GM21381 (cell line): Measurements from ENCODE around the gene RSAD2.
"Not testable (repeated sequence)": the region's sequence is repeated elsewhere in the genome, so short reads cannot be mapped to it uniquely, and the experiment has no call there.

Experiments
- ATAC-seq: cut with Tn5 transposase; IDR thresholded peaks from one replicate; pipeline ENCODE4 v1.9.1; 2021; ENCODE audit warnings: mild to moderate bottlenecking, moderate library complexity; ENCODE audit not compliant: unreplicated experiment

RSAD2 gene

DNA sequence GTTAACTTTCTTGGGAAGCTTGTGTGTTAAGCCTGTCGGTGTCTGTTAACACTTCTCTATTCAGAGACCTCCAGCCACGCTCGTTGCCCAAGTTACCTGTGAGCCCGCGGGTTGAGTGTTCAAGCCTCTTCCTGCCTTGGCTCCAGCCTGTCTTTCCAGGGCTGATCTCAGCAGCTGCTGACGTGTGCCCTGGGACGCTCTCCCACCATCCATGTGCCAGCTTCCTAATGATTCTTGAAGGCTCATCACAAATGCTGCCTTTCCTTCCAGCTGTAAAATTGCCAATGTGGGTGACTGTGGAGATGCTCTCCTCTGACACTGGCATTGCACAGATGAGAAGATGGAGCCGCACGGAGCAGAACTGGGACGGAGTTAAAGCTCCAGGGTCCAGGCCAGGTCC, 45.7 kb downstream of the RSAD2 start:
- no peak for ATAC-seq

DNA sequence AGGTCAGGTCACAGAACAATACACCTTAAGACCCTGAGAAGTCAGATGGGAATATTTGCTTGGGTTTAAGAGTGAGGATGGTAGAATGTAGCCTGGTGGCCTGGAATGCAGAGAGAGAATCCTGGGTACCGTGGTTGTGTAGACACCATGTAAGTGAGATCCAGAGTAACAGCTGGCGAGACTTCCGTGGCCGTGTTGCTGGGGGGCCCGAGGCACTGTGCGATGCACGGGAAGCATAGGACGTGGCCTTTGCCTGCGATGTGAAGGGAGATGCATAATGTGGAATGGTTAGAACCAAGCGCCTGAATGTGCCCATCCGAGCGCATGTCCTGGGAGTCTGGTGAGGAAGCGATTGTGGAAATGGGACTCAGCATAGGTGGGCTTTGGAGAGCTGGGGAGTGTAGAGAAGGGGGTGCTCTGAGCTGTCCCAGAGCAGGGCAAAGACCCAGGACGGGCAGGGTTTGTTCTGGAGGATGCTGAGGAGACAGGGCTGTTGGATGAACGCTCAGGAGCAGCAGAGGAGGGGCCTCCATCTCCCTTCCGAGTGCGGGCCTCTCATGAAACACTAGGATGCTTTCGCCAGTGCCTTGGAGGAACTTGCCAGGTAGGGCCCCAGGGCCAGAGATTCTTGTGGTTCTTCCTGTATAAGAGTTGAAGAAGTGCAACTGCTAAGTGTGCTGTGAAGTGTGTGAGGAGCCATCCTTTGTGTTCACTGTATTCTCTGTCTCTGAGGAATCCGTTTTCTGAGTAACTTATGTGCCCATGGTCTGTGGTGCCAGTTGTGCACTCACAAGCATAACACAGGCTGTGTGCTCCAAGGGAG, 46.7 kb downstream of the RSAD2 start:
- no peak for ATAC-seq

DNA sequence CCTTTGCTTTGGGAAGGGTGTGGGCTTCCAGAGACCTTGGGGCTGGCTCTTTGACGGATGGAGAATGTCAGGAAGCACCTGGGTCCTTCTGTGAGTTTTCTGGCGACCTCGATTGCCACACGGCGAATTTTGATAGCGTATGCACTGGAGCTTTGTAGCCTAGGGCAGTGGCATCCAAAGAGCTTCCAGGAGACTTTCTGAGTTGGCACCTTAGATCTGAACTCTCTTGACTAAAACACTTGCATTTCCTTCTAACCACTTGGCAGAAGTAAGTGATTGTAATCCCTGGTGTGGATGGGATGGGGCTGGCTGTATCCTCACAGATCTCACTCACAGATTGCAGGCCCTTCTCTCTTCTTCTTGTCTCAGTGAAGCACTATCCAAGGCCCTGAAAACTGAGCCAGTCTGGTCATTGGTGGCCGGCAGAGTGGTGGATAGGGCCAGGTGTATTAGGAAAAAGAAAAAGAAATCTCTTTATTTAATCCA, 47.4 kb downstream of the RSAD2 start:
- ATAC-seq = no peak

DNA sequence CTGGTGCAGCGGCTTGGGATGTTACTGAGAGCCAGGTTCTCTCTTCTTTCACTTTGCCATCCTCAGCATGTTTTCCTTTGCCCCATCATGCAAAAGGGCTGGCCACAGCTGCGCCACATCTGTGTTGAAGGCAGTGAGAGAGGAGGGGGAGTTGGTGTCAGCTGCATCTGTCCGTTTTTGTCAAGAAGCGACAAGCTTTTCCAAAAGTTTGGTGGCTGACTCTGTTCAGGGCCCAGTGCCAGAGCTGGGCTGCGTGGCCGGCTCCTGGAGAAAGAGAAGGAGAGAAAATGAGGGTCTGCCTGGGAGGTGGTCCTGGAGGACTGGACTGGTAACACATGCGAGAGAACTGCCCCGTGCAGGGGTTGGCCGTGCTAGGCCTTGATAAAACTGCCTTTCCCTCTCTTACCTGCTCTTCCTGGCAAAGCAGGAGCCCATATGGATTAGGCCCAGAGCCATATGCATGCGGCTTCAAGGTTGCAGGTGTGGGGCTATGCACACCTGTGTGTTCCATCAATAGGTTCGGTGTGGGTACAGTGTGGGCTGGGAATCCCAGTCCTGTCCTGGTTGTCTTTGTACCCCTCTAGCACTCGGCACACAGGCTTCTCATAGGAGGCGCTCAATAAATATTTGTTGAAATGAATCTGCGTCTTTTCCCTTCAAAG, 48.6 kb downstream of the RSAD2 start:
- ATAC-seq = no peak

DNA sequence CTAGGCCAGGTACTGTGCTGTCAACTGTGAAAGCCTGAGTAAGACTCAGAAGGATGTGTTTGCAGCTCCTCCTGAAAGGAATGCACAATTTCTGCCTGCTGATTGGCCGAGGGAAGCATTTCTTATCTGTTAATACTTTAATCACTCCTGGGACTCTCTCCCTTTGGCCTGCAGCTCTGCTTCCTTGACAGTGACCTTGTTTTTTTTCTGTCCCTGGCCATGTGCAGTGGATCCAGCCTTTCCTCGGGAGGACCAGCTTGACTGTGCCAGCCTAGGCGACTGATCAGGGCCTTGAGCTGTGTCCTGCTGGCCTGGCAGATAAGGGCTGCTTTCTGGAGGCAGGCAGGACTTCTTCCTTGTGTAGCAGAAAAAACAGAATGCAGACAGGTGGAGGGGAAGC, 49.6 kb downstream of the RSAD2 start:
- no peak for ATAC-seq

DNA sequence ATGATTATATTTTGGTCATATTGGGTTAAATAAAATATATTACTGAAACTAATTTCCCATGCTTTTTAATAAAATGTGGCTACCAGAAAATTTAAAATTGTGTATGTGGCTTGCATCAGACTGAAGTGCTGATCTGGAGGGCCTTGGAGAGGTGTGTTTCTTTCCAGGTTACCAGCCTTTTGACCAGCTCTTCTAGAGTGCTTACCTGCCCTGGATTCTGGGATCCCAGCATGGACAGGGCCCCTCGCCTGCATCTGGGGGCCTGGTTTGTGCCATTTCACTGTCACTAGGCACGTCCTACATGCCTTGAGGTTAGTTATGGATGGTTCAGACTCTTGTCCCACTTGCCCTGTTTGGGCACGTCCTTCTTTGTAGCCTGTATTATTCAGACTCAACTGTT, 50.2 kb downstream of the RSAD2 start:
- no peak for ATAC-seq

DNA sequence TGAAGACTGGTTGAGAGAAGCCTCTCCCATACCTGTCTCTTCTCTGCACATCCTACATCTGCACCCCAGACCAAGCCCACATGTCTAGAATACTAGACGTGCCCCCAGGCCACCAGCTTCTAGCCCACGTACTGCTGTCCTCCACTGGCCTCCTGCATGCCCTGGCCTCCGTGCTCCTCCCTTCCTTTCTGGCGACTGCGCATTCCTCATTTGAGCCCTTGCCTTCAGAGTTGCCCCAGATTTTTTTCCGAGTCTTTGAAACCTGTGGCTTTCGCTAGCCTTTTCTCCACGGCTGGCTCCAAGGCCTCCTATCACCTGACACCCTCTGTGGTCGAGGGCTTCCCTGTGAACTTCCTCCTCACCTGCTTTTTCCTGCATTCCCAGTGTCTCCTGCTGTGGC, 50.9 kb downstream of the RSAD2 start:
- ATAC-seq = no peak

DNA sequence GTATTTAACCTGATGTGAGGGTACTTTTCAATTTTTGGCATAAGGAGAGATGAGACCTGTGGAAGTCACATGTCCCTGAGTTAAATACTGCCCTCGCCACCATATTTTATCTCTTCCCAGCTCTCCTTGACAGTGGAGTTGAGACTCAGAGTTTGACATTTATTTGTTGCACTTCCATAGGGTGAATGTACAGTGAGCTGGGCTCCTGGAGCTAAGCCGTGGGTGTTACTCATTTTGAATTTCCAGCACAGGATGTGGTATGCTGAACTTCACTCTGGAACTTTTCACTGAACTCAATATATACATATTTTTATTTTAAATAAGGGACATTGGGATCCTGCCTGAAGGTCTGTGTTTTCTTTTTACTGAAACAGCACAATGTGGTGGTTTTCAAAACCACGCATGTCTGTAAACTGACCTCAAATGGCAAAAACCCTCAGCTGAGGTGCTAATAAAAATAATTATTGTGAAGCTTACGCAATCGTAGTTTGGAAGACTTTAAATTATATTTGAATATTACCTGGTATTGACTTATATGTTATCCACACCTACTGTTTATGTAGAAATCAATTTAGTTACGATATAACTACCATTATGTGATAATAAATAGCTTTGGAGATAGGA, 51.7 kb downstream of the RSAD2 start:
- no peak for ATAC-seq

DNA sequence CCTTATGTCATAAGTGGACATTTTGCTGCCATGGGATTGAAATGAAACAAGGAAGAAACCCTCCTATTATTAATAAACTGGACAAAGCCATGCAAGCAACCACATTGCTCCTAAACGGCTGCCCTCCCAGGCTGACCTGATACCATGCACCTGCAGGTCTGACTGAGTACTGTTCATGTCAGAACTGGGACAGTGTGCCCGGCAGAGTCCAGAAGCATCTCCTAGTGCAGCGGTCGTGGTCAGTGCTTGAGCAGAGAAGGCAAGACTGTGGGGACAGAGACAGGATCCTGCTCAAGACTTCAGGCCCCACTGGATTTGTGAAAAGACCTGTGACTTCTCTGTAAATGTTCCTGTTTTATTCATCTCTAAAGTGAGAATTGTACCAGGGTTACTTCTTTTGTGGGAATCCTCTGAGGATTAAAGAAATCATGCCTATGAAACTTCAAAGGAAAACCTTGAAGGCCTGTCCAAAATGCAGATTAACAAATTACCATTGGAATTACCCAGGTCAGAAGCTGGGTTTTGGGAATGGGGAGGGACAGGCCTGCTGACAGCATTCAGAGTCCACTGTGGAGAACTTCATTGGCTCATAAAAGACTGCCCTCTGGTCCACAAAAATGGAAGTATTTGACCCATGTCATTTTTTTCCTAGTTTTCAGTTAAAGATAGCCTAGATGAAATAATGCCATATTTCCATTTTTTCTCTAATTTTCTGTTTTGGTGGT, 53.5 kb downstream of the RSAD2 start:
- ATAC-seq = no peak

DNA sequence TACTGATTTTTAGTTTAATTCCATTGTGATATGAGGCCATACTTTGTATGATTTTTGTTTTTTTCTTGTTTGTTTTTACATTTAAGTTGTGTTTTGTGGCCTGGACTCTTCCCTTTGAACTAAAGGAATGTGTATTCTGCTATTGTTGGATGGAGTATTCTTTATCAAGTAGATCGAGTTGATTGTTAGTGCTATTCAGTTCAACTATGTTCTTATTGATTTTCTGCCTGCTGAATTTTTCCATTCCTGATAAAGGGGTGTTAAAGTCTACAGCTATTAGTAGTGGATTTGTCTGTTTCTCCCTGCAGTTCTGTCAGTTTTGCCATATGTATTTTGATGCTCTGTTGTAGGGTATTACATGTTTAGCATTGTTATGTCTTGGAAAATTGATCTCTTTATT, 54.2 kb downstream of the RSAD2 start:
- no peak for ATAC-seq

DNA sequence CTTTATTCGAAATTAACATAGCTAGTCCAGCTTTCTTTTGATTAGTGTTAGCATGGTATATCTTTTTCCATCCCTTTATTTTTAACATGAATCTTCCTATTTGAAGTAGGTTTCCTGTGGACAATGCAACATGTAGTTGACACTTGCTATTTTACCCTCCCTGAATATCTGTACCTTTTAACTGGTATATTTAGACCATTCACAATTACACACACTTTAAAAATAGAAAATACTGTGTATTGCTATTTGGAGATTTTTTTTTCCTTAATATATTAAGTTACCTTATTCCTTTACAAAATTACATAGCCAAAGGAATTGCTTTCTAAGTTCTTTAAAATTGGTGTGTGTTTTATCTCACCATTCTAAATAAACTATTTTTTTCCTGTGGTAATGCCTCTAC, 54.6 kb downstream of the RSAD2 start:
- ATAC-seq = no peak

DNA sequence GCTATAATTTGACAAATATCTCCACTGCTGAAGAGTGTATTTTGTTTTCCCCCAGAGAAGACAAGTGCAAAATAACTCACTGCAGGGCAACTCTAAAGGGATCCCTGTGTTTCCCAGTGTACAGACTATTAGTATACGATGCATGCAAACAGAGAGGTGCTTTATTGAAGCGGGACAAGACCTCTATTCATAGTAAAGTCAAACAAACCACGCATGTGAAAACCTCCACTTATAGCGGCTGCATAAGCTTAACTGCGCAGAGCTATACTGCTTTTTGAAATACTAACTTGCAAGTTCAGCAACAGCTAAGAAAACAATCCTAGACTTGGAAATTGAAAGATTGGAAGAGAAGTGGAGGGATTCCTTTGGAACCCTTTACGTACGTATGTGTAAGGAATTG, 55.3 kb downstream of the RSAD2 start:
- no peak for ATAC-seq

DNA sequence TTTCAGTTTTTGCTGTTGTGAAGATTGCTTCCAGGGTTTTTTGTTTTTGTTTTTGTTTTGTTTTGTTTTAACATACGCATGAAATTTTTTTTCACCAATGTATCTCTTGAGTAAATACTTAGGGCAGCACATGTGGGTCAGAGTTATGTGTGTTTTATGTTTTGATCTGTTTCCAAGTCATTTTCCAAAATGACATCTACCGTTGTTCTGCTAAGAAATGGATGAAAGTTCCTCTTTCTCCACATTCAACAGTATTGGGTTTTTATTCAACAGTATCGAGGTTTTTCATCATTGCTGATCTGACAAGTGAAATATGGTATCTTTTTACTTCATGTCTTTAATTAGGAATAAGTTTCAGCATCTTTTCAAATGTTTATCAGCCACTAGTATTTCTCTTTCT, 56.3 kb downstream of the RSAD2 start:
- ATAC-seq = no peak

DNA sequence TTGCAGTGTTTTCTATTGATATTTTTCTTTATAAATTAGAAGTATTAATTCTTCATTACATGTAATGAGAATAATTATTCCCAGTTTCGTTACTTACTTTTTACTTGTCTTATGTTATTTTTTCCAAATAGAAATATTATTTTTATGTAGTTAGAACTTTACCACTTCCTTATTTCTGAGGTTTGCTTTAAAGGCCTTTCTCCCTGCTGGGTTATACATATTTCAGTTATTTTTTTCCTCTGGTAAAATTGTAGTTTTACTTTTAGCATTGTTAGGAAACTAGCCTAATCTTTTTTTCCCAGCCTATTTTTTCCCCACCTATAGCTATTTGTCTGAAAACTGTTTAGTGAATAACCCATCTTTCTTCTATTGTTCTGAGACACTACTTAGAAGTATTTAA, 56.8 kb downstream of the RSAD2 start:
- no peak for ATAC-seq

DNA sequence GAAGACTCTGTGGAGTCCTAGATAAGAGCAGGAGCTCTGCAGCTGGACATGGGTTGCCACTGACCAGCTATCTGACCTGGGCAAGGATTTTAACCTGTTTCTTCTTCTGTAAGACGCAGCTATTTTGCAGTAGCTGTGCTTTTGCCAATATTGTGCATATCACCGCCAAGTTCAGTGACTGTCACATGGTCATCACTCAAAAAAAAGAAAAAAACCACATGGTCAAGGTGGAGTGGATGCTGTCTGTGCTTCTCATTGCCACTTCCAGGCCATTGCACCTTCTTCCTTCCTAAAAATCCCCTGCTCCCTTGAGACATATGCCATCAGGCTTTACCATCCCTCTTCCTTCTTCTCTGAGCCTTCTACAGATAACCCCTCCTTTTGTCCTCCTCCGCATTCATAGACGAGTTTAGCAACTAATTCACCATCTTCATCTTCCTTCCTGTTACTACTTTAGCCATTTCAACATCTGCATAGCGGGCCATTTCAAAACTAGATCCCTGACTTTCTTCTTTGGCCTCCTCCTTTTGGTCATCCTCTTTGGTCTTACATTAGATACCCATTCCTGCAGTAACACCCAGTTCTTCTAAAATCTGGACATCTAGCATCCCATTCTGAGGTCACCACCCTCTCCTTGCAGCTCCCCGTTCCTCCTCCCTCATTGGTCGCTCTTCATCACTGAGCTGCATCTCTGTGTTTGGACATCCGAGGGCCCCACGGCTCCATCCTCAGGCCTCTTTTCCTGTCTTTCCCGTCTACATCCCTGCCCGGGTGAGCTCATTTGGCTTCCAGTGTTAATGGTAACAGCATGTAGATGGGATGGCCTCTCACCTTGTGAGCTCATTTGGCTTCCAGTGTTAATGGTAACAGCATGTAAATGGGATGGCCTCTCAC, 57.4 kb downstream of the RSAD2 start:
- ATAC-seq = no peak

DNA sequence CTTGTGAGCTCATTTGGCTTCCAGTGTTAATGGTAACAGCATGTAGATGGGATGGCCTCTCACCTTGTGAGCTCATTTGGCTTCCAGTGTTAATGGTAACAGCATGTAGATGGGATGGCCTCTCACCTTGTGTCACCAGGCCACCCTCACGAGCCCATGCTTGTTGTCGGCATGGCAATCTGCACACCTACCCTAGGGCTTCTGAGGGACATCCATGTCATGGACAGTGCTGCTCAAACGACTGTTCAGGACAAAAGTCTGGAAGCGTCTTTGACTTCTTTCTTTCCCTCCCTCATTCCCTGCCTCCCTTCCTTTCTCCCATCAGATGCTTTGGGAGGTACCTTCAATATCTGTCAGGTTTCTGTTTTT, 58.1 kb downstream of the RSAD2 start:
- not testable (repeated sequence) for ATAC-seq

DNA sequence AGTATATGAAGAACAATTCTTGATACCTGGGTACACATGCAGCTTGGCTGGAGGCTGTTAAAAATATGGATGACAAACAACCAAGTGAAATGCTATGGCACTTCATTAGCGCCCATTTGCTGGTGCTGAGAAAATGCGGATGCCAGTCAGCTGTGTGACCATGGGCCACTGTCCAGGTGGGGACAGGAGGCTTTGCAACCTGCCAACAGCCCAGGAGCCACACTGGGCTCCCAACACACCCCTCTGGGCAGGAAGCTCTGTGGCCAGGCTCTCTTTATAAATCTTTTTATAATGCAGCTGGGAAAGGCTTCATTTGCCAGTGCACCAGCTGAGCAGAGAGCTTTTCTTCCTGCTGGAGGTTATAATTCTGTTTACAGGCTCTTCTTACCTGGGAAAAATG, 59.6 kb downstream of the RSAD2 start:
- no peak for ATAC-seq

DNA sequence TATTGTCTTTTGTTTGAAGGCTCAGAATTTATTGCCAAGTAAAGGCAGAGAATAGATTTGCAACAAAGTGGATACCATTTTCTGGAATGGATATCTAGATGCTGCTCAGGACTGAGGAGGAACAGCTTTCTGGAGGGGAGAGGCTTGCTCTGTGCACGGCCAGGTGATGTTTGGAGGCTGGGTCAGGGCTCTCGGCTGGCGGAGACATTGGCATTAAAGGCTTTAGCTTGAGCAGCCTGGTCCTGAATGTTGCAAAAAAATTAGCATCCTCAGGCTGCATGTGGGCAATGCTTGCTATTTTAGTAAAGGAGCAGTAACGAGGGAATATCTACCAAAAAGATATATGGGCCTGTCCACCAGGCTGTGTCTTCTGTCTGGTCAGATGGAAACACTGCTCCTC, 60.0 kb downstream of the RSAD2 start:
- no peak for ATAC-seq

DNA sequence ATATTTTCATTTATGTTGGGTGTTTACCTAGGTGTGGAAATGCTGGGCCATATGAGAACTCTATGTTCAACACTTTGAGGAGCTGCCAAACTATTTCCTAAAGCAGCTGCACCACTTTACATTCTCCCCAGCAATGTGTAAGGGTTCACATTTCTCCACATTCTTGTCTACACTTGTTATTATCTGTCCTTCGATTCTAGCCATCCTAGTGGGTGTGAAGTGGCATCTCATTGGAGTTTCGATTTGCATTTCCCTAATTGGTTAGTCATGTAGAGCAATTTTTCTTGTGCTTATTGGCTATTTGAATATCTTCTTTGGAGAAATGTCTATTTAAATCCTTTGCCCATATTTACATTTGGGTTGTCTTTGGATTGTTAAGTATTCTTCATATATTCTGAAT, 61.5 kb downstream of the RSAD2 start:
- ATAC-seq = no peak

DNA sequence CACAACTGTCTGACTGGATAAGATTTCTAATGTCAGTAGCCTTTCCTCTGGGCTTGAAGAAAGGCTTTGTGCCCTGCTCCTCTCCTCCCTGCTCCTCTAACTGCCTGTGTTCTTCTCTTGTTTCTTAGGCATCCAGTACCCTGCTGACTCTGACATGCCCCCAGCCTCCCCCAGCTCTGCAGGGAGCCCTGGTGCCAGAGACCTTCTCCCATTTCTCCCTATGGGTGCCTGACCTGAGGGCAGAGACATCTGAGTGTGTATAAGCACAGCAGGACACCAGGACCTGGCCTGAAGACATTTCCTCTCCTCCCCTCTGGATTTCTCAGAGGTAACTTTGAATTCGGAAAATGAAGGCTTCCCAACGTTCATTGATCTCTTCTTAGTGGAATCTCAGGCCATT, 63.2 kb downstream of the RSAD2 start:
- ATAC-seq = no peak
